ENCODE results near the gene SBDS. TPM values are rescaled to one million over a fixed set of nuclear protein-coding genes. Genes with fewer than 3 reads are reported as not detected.
"Not testable (repeated sequence)": the region's sequence is repeated elsewhere in the genome, so short reads cannot be mapped to it uniquely, and the experiment has no call there.

SBDS gene
- polyA plus RNA-seq, 1 donor = 116 TPM

DNA sequence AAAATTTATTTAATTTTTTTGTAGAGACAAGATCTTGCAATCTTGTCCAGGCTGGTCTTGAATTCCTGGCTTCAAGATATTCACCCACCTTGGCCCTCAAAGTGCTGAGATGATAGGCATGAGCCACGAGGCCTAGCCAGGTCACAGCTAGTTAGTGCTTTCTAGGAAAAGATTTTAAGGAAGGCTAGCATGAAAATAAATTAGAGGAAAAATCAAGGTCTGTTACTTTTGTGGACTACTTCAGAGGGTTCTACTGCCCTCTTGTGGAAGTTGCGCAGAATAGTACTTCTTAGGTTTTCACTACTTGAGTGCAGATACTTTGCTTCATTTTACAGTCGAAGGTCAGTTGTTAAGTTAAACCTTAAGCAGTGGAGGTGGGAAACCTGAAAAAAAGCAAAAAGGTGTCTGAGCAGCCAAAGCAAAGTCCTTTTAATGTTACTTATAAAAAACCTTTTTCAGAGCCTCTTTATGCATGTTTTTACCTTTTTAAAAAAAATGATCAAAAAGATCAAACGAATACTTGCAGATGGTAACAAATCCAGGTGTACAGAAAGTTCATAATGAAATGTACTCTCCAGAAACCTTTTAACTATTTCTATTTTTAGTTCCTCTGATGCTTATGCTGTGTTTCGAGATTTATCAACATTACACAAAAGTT, 5.3 kb upstream of the SBDS start:
- DNase-seq = not testable (repeated sequence)

DNA sequence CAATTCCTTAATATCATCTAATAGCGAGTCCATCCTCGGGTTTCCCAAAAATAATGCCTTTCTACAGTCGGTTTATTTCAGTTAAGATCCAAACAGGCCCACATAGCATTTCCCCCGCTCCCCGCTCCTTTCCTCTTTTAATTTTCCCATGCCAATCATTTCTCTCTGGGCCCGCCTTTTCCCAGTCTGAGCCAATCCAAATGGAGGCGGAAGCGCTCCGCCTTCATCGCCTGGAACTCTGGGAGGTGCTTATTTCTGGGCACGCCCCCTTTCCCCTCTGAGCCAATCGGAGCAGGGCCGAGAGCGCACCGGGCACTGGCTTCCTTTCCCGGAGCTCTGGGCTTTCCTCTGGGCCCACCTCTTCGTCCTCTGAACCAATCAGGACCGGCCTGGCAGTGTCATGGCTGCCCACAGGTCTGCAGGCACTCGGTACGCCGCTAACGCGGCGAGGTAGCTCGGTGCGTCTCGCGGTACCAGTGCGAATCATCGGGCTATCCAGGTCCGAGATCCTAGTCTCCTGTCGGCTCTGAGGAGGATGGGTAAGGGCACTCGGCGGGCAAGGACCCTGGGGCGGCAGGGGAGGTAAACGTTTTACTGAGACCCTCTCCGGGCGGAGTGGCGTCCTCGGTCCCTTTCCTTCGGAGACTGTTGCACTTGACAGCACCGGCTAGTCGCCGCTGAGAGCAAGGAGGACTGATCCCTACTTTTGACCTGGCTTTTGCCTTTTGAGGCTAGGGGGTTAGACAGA, 1.2 kb upstream of the SBDS start, which contains the start of gene TYW1:
Gene TYW1 (plus strand): TSS at position 390 of the 748 bp plus-strand sequence. CDS start 146 bp downstream, at position 536.
- DNase-seq = peak; percentile 97

DNA sequence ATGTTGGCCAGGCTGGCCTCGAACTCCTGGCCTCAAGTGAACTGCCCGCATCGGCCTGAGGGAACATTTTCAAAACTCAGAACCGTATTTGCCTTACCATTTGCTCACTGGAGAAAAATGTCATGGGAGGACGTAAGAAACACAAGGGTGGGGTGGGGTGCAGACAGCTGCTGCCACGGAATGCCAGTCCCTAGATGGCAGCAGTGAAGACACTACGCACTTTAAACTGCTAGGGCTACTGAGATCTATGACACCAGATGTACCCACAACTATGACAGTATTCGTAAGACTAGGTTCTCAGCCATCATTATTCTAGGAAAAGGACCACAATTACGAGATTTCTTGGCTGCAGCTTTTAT, 716 bp downstream of the SBDS start:
- peak; percentile 29 for DNase-seq

DNA sequence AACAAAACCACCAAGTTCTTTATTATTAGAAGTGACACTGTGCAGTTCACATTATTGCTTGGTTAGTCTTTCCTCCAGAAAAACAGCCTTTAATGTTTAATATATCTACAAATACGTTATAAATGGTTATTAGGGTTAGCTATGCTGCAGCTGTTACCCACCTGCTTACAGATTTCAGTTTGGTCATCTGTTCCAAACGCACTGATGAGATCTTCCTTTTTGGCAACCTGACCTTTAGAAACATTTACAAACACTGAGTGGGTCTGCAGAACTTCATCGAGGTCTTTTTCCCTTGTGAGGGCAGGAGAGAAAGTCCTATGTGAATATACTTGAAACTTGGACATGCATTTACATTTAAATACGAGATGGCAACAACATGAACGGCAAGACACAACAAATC, 1.3 kb downstream of the SBDS start:
- DNase-seq = not testable (repeated sequence)

DNA sequence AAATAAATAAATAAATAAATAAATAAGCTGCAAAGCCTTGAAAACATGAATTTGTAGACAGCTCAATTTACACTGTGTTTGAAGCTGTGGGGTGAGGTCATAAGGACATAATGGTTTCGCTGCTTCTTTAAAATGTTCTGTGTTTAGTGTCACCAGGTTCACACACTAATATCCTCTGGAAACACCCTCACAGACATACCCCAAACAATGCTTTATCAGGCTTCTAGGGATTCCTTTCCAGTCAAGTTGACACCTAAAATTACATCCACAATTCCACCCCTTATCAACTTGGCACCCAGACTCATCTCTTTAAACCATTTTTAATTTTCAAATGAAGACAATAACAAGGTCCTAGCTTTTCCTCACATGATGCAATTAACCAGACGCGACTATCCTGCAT, 5.8 kb downstream of the SBDS start:
- not testable (repeated sequence) for DNase-seq

DNA sequence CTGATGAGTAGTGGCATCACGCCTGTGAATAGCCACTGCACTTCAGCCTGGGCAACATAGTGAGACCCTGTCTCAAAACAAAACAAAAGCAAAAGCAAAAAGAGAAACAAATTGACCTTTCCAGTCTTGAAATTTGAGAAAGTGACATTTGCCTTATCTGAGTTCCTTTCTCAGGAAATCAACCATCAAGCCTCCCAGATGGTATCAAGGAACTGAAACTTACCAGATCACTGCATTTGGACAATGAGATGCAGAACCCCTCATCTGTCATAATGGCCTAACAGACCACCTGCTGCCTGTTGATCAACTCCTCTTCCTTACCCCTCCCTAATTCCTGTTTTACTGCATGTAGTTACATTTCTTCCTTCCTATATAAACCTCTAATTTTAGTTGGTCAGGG, 15.1 kb downstream of the SBDS start:
- not testable (repeated sequence) for DNase-seq

DNA sequence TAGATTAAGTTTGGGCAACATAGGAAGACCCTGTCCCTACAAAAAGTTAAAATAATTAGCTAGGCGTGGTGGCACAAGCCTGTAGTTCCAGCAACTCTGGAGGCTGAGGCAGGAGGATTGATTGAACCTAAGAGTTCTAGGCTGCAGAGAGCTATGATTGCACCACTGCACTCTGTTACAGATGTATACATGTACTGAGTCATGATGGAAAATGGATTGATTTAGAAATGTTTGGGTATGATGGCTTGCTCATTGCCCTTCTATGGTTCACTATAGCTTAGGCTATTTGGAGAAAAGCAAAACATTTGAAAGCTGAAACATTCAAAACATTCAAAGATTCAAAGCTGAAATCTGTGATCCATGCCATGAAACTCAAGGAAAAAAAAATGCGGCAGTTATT, 16.4 kb downstream of the SBDS start:
- DNase-seq = not testable (repeated sequence)

DNA sequence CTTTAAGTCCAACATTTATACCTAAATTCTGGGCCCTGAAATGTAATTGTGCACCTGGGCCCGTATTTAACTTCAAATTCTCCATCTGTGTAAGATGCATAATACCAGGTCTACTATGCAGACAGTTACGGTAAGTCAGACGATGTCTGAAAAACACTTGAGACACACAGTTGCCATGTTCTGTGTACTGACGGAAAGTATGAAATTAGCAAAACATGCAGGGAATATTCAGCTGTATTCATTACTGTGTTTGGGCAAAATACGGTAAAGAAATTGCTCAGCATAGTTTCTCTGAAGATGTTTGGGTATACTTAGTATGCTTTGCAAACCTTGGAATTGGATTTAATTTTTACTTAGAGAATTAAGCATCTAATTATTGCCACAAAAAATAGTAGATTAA, 17.1 kb downstream of the SBDS start:
- DNase-seq = not testable (repeated sequence)

DNA sequence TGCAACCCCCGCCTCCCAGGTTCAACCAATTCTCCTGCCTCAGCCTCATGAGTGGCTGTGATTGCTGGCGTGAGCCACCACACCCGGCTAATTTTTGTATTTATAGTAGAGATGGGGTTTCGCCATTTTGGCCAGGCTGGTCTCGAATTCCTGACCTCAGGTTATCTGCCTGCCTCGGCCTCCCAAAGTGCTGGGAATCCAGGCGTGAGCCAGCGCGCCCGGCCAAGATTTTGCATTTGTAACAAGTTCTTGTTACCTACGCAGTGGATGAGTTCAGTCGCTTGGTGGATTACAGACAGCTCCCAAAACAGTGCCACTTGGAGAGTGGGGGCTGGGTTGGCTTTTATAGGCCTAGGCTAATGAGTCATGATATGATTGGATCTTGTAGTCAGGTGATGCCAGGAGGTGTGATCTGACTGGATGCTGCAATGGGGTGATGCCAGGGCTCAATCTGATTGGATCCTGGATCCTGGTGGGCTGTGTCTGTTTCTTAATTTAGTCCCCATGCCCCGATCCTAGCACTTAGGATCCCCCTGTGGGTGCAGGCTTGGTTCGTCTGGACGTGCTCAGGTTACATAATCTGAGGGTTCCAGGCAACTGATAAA, 20.3 kb downstream of the SBDS start:
- DNase-seq = no peak

DNA sequence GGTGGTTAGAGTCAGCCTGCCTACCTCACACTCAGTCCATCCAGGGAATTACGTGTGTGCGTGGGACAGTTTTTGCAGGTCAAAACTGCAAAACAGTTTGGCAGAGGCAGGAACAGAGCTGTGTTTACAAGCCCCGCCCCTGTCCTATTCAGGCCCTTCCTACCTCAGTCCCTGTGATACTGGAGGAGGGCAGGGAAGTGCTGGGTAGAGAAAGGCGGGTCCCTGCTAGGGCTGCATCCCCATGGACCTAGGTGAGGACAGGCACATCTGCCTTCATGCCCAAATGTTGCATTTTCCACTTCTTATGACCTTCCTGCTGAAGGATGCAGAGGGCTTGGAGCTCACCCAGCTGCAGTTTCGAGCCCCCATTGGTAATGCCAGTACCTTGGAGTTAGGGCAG, 25.1 kb downstream of the SBDS start:
- no peak for DNase-seq

DNA sequence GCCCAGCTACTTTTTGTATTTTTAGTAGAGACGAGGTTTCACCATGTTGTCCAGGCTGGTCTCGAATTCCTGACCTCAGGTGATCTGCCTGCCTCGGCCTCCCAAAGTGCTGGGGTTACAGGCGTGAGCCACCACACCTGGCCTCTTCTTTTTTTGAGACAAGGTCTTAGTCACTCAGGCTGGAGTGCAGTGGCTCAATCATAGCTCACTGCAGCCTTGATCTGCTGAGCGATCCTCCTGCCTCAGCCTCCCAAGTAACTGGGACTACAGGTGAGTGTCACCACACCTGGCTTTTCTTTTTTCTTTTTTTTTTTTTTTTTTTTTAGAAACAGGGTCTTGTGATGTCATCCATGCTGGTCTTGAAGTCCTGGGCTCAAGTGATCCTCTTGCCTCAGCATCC, 26.4 kb downstream of the SBDS start:
- DNase-seq = not testable (repeated sequence)

DNA sequence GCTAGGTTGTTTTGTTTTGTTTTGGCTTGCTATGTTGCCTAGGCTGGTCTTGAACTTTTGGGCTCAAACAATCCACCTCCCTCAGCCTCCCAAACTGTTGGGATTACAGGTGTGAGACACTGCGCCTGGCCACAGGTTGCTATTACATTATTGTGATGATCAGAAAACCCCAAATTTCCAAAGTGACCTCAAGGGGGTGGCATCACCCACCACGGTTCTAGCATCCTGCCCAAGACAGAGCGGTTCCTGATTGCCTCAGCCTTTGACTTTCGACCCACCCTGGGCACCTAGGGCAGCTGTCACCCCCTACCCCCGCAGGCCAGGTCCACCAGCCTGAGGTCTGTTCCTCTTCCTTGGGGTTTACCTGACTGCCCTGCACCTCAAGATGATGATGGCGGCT, 28.4 kb downstream of the SBDS start:
- no peak for DNase-seq

DNA sequence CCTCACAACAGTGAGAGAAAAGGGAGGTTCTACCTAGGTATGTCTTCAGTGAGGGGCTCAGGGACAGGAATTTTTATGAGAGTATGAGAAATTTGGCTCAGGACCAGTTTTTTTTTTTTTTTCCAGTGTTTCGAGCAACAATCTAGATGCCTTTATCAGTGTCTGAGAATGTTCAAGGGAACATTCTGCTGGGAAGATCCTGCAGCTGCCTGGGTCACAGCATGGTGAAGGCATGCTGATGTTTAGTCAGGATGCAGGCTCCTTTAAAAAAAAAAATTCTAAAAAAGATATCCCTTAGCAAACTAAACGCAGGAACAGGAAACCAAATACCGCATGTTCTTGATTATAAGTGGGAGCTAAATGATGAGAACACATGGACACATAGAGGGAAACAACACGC, 31.0 kb downstream of the SBDS start:
- no peak for DNase-seq

DNA sequence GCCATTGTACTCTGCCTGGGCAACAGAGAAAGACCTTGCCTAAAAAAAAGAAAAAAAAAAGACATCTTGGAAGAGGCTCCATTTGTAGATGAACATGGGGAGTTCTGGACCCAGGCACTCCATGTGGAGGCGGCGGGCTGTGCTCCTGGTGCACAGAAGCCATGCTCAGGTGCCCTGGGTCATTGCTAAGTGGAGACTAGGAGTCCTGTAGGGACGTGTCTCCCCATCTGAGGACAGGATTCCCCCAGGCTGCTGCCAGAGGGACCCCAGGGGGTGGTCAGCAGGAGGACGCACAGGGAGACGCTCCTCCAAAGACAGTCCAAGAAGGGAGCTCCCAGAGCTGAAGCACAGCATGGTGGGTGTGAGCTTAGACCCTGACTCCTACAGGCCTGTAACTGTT, 34.3 kb downstream of the SBDS start:
- no peak for DNase-seq

DNA sequence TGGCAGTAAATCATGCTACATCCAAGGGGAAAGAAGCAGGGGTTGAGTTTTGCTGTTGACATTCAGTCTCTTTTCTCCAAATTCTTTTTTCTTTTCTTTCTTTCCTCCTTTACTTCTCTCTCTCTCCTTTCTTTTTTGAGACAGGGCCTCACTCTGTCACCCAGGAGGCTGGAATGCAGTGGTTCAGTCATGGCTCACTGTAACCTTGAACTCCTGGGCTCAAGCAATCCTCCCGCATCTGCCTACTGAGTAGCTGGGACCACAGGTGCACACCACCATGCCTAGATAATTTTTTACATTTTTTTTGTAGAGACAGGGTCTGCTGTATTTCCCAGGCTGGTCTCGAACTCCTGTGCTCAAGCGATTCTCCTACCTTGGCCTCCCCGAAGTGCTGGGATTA, 35.2 kb downstream of the SBDS start:
- no peak for DNase-seq

DNA sequence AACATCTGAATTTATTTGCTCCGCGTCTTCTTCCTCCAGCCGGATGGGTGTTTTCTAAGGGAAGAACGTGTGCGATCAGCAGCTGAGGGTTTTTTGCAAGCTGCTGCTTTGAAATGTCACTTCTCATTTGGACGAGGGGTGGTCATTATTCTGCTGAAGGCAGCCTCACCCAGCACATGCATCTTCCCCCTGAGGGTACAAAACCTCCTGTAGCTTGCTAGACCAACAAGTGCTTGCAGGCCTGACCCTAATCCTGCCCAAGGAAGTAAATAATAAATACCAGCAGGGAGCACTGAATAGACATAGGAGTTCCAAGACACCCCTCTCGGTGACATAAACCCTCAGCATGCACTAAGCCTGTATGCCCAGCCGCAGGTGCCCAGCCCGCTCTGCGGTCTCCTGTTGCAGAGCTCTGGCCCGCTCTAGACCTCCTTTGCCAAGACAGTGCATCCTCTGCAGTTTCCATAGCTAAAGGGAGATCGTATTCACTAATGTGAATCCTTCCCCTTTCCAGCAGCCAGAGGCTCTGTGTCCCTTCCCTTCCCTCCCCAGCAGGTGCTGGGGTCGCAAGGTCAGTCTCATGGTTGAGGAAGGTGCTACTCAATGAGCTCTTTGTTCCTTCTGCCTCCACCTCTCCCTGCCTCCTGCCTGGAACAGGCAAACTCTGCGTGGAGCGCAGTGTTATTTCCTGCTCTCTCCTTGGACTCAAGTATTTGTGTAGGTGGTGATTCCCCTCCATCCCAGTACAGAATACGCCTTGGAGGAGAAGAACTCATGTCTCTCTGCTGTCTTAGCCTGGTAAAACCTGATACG, 36.6 kb downstream of the SBDS start:
- no peak for DNase-seq

DNA sequence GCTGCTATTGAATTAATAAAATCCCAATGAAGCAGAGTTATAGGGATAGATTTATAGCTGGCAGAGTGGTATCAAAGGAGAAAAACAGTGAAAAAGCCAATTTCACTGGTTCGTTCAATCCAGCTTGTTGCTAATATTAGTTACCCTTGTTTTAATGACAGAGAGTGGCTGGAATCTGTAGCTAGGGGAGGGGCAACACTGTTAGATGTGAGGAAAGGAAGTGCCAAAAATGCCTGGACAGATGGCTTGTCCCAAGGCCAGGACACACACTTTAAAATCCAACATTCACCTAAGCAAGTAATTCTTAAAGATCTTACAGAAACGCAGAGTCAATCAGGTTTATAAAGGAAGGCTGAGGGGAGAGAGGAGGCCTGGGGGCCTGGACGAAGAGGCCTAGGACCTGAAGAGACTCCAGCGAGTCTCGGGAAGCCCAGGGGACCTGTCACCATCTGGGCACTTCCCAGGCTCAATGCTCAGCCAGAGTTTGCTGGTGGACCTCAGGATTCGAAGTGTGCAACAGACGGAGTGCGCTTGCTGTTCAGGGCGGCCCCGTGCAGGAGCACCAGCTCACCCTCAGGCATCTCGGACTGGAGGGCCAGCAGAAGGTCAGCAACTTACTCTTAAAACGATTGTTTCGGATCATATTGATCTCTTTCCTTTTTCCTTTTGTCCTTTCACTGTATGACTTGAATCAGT, 37.6 kb downstream of the SBDS start:
- no peak for DNase-seq

DNA sequence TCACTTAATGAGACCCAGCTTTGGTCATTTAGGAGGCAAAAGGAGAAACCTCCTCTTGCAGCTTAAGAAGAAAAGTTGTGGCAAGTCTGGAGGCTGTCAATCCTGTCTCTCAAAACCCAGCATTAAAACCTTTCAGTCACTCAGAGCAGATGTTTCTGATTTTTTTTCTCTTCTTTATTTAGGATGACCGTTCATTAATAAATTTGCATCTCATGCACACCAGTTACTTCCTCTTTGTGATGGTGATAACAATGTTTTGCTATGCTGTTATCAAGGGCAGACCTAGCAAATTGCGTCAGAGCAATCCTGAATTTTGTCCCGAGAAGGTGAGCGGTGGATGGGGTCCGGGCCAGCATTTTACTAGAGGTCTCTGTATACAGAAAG, 42.4 kb downstream of the SBDS start:
- no peak for DNase-seq

DNA sequence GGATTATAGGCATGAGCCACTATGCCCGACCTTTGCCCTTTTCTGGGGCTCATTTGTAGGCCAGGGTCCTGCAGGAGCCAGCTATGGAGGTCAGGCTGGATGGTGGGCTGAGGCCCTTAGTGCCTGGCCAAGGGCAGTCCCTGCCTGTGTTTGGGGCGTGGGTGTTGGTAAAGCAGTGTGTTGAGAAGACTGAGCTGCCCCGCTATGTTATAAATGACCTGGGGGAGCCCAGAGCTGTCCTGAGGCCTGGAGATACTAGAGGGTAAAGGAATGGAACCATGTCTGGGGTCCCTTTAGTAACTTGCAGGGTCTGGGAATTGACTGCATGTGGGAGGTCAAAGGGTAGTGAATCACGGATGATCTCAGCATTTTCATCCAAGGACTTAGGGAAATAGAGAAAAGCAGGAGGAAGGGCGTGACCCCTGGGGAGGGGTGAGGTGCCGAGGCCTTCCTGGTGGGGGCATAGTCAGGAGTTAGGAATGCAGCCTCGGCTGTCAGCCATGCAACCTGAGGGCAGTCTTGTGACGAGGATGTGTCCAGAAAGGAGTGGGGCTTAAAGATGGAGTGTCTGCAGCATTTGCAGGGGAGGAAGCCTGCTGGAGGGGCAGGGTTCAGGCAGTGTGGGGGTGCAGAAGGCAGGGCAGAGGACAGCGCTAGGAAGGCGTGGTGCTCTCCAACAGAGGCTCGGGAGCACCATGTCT, 42.9 kb downstream of the SBDS start:
- no peak for DNase-seq

DNA sequence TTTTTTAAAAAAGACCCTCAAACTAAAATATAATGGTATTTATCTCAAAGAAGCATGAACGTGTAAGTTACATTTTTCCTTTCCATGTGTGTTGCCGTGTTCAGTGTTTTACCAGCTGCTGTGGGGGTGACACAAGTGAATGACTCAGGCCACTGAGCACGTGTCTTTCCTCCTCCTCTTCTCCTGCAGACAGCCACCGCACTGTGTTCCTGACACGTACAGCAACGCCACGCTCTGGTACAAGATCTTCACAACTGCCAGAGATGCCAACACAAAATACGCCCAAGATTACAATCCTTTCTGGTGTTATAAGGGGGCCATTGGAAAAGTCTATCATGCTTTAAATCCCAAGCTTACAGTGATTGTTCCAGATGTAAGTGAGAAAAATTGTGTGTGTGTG, 44.6 kb downstream of the SBDS start:
- no peak for DNase-seq

DNA sequence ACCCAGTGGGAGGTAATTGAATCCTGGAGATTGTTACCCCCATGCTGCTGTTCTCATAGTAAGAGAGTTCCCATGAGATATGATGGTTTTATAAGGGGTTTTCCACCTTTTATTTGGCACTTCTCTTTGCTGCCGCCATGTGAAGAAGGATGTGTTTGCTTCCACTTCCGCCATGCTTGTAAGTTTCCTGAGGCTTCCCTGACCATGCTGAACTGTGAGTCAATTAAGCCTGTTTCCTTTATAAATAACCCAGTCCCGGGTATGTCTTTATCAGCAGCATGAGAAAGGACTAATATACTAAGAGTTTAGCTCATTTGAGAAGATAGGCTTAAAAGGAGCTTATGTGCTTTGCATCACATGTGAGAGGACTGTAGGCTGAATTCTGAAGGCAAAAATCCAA, 45.1 kb downstream of the SBDS start:
- DNase-seq = no peak
